ENCODE results near the gene AURKB.

The AURKB gene

GRCh38 chr17:8162997-8163977, 47.1 kb downstream of the AURKB start:
- in situ Hi-C loops (cut with HindIII; ENCODE audit: low sequenced_read_pairs) = no loop called here

GRCh38 chr17:8162233-8162996, 48.0 kb downstream of the AURKB start, which contains the start of gene VAMP2:
Gene VAMP2 (minus strand): TSS chr17:8162948. CDS start chr17:8162879, 69 bp downstream.
- in situ Hi-C loops (cut with HindIII; ENCODE audit: low sequenced_read_pairs) = no loop called here

- in situ Hi-C loops (cut with HindIII; ENCODE audit: low sequenced_read_pairs) = no loop called here
Measured at GRCh38 chr17:8161289-8162232, 48.8 kb downstream of the AURKB start.

GRCh38 chr17:8160741-8161221, 49.6 kb downstream of the AURKB start:
- in situ Hi-C loops (cut with HindIII; ENCODE audit: low sequenced_read_pairs) = no loop called here

- in situ Hi-C loops (cut with HindIII; ENCODE audit: low sequenced_read_pairs) = no loop called here
Measured at GRCh38 chr17:8160224-8160577, 50.2 kb downstream of the AURKB start.

GRCh38 chr17:8159459-8160223, 50.7 kb downstream of the AURKB start:
- in situ Hi-C loops (cut with HindIII; ENCODE audit: low sequenced_read_pairs) = no loop called here

GRCh38 chr17:8159032-8159400, 51.4 kb downstream of the AURKB start:
- in situ Hi-C loops (cut with HindIII; ENCODE audit: low sequenced_read_pairs) = no loop called here

GRCh38 chr17:8158267-8159031, 51.9 kb downstream of the AURKB start:
- in situ Hi-C loops (cut with HindIII; ENCODE audit: low sequenced_read_pairs) = no loop called here

- in situ Hi-C loops (cut with HindIII; ENCODE audit: low sequenced_read_pairs) = no loop called here
Measured at GRCh38 chr17:8156246-8156992, 54.0 kb downstream of the AURKB start.

GRCh38 chr17:8155996-8156245, 54.5 kb downstream of the AURKB start:
- in situ Hi-C loops (cut with HindIII; ENCODE audit: low sequenced_read_pairs) = no loop called here

GRCh38 chr17:8155231-8155995, 55.0 kb downstream of the AURKB start:
- in situ Hi-C loops (cut with HindIII; ENCODE audit: low sequenced_read_pairs) = no loop called here
